Endothelial cell of umbilical vein (primary cell): ENCODE results near the gene TRAF1. TPM values are rescaled to one million over a fixed set of nuclear protein-coding genes. Genes with fewer than 3 reads are reported as not detected.

ENCODE experiments used
- BruUV-seq: library from RNA; stranded (reverse); fragments of 400-500 nt; replicated peaks from 2 replicates; lab custom pipeline; 2021; lab: Mats Ljungman, UMichigan
- CTCF ChIA-PET: fragments of 300-600, 350-600 bp; sonication (Branson Sonifier 250); formaldehyde crosslinking; loops from one replicate; lab custom pipeline; 2021; ENCODE audit warnings: antibody characterized with exemption, inconsistent platforms; lab: Charles Lee
- POLR2A ChIA-PET: fragments of 300-600, 350-600 bp; sonication (Branson Sonifier 250); formaldehyde crosslinking; loops from one replicate; lab custom pipeline; 2021; ENCODE audit warnings: antibody characterized with exemption, inconsistent platforms; lab: Charles Lee
- DNase-seq: peaks from one replicate; pipeline ENCODE4 v3.0.0-alpha.2; 2011; ENCODE audit warnings: low read depth, low spot score
- FAIRE-seq: peaks from 2 replicates; lab custom pipeline; 2011; peaks lifted over from hg19 to GRCh38; lab: Jason Lieb, UNC
- H2AFZ ChIP-seq: 2 replicates; pipeline ENCODE4 v1.6.0; 2012; ENCODE audit warnings: low read depth, low read length, control low read depth, inconsistent platforms
- H3K27ac ChIP-seq: 2 replicates; pipeline ENCODE4 v1.5.1; 2011; ENCODE audit warnings: low read depth, mild to moderate bottlenecking, control low read depth, low read length, moderate library complexity; ENCODE audit not compliant: insufficient read depth
- H3K27me3 ChIP-seq, 2 experiments: 2 replicates each; pipeline versions ENCODE4 v1.6.0 to v1.6.1; 2011; ENCODE audit warnings: low read length in 2 of 2, mixed read lengths in 1 of 2; ENCODE audit not compliant: control insufficient read depth in 2 of 2, insufficient read depth in 2 of 2
- H3K36me3 ChIP-seq, 2 experiments: 2 replicates in 1 of 2; 3 replicates in 1 of 2; pipeline ENCODE4 v1.5.1; 2011; ENCODE audit warnings: low read length in 2 of 2, mild to moderate bottlenecking in 1 of 2, moderate library complexity in 1 of 2; ENCODE audit not compliant: control insufficient read depth in 2 of 2, insufficient read depth in 2 of 2; ENCODE audit errors: extremely low read depth in 1 of 2
- H3K4me1 ChIP-seq: 3 replicates; pipeline ENCODE4 v1.5.1; 2011; ENCODE audit warnings: mild to moderate bottlenecking, low read length; ENCODE audit not compliant: control insufficient read depth, insufficient read depth; ENCODE audit errors: extremely low read depth
- H3K4me2 ChIP-seq: 2 replicates; pipeline ENCODE4 v1.6.1; 2011; ENCODE audit warnings: low read length, control low read depth, mixed read lengths; ENCODE audit not compliant: insufficient read depth
- H3K4me3 ChIP-seq, 3 experiments: fragments of 200-600 bp in 1 of 3; sonication (generic), shearing (Covaris generic) in 1 of 3; replicated peaks in 1 of 3; 2 replicates each; pipeline ENCODE4 v1.5.1; 2011 to 2016; ENCODE audit warnings: control low read depth in 3 of 3, low read length in 3 of 3, mild to moderate bottlenecking in 2 of 3, inconsistent platforms in 1 of 3, low read depth in 1 of 3, moderate library complexity in 1 of 3; ENCODE audit not compliant: insufficient read depth in 1 of 3
- H3K79me2 ChIP-seq: 2 replicates; pipeline ENCODE4 v1.6.0; 2012; ENCODE audit warnings: low read length, inconsistent platforms; ENCODE audit not compliant: control insufficient read depth, insufficient read depth
- H3K9ac ChIP-seq: replicated peaks from 2 replicates; pipeline ENCODE3; 2011; ENCODE audit warnings: low read length, control low read depth; ENCODE audit not compliant: insufficient read depth; ENCODE audit errors: extremely low read depth
- H3K9me1 ChIP-seq: replicated peaks from 3 replicates; pipeline ENCODE4 v1.6.0; 2011; ENCODE audit warnings: mild to moderate bottlenecking, low read length; ENCODE audit not compliant: control insufficient read depth, insufficient read depth; ENCODE audit errors: extremely low read depth
- H3K9me3 ChIP-seq: replicated peaks from 2 replicates; pipeline ENCODE4 v1.5.1; 2012; ENCODE audit warnings: low read length, inconsistent platforms; ENCODE audit not compliant: control insufficient read depth, insufficient read depth
- H4K20me1 ChIP-seq: replicated peaks from 2 replicates; pipeline ENCODE3; 2011; ENCODE audit warnings: mild to moderate bottlenecking, low read length; ENCODE audit not compliant: control insufficient read depth, insufficient read depth; ENCODE audit errors: extremely low read depth
- EZH2 ChIP-seq: IDR thresholded peaks from 2 replicates; pipeline ENCODE4 v1.6.1; 2012; ENCODE audit warnings: borderline replicate concordance, low read depth, mild to moderate bottlenecking, moderate library complexity, low read length, inconsistent platforms; ENCODE audit not compliant: severe bottlenecking
- FOS ChIP-seq: IDR thresholded peaks from 2 replicates; pipeline ENCODE4 v1.6.1; 2011; ENCODE audit warnings: mild to moderate bottlenecking, low read length, moderate library complexity, borderline replicate concordance; ENCODE audit not compliant: insufficient read depth
- GATA2 ChIP-seq: IDR thresholded peaks from 2 replicates; pipeline ENCODE4 v1.7.0; 2011; ENCODE audit warnings: low read depth, mild to moderate bottlenecking, moderate library complexity, mixed read lengths, low read length; ENCODE audit not compliant: insufficient read length, insufficient read depth
- JUN ChIP-seq: IDR thresholded peaks from 2 replicates; pipeline ENCODE4 v1.6.1; 2011; ENCODE audit warnings: borderline replicate concordance, low read depth; ENCODE audit not compliant: insufficient read length, insufficient read depth
- MYC ChIP-seq: IDR thresholded peaks from one replicate; pipeline ENCODE4 v1.6.1; 2011; ENCODE audit warnings: mild to moderate bottlenecking, low read depth, low read length
- POLR2A ChIP-seq: IDR thresholded peaks from 2 replicates; pipeline ENCODE4 v1.6.1; 2012; ENCODE audit warnings: low read depth, mild to moderate bottlenecking, control low read depth, low read length
- POLR2AphosphoS5 ChIP-seq: IDR thresholded peaks from 2 replicates; pipeline ENCODE4 v1.6.1; 2012; ENCODE audit warnings: low read depth, mild to moderate bottlenecking, control low read depth, low read length, moderate library complexity; ENCODE audit not compliant: insufficient read depth
- dilution Hi-C: fragments of 300-500 bp; cut with MboI; formaldehyde crosslinking; loops from one replicate; pipeline ENCODE4 v1.15.0; 2019; ENCODE audit warnings: low sequenced_read_pairs; ENCODE audit not compliant: extremely low pct_ligation_motif_present
- intact Hi-C: fragments of 100-400 bp; cut with micrococcal nuclease; formaldehyde crosslinking; loops from one replicate; pipeline ENCODE4 v1.10.0; 2022
- polyA plus RNA-seq, 4 experiments: library from polyadenylated mRNA; depleted of rRNA in 3 of 4; stranded (reverse) in 3 of 4; unstranded in 1 of 4; fragments of >200 nt; gene quantifications; 2 replicates each; pipeline versions ENCODE4 v1.2.1 to v1.2.3, GENCODE V29; 2011 to 2012; ENCODE audit warnings: missing spikeins in 1 of 4
- total RNA-seq: library from RNA; stranded (reverse); gene quantifications from 2 replicates; pipeline ENCODE4 v1.2.3, GENCODE V29; 2021
- TF ChIP-seq, protein P1 (sequence below), 2 donors: IDR thresholded peaks; 1 replicate in 1 of 2; 2 replicates in 1 of 2; pipeline ENCODE4 v1.5.1; 2011; ENCODE audit warnings: low read length in 2 of 2, mild to moderate bottlenecking in 2 of 2, moderate library complexity in 2 of 2, control low read depth in 1 of 2, inconsistent platforms in 1 of 2, low read depth in 1 of 2; ENCODE audit not compliant: insufficient read depth in 1 of 2; ENCODE audit errors: extremely low read depth in 1 of 2
- TF ChIP-seq, protein P2 (sequence below): IDR thresholded peaks from 2 replicates; pipeline ENCODE4 v1.6.1; 2011; ENCODE audit not compliant: insufficient read depth, insufficient read length

Gene TRAF1
- total and polyA plus RNA-seq, 2 donors (not counting 3 experiments of a cell fraction or from before 2014, with no cell fraction given): 2.0 to 2.6 TPM

DNA sequence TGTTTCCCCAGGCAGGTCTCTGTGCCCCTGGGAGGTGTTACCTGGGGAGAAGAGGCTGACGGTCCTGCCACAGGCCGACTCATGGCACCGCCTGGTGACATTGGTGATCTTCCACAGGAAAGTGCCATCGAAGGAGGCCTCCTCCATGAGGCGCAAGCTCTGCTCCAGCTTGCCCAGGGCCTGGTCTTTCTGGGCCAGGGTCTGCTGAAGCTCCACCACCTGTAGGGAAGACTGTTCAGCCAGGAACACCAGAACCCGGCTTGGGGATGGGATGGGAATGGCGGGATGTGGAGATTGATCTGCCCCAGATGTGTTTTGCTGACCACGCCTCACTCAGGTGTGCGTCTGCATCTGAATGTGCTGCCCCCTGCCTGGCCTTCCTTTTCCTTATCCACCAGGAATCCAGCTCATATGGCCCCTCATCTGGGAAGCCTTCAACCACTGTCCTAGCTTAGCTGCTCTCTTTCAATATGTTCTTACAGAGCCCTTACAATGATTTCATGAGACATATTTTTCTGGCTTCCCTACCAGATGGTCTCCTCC, 15.2 kb downstream of the TRAF1 start:
- no TSS peak for BruUV-seq

More for the DNA sequence above, 15.2 kb downstream of the TRAF1 start:
- DNase-seq: no peak
- Histone ChIP-seq H3K9me3 (no peaks in the 10 kb centered on the region), H3K9ac (no peak overlapping the region), H4K20me1 (no peaks in the 10 kb centered on the region), H3K9me1 (no peaks in the 10 kb centered on the region), H3K79me2 (no peaks in the 10 kb centered on the region), H3K36me3 (no peaks in the 10 kb centered on the region), H3K27ac (no peak overlapping the region), H3K4me1 (peaks cover 6% of the 10 kb centered on the region), H3K4me3 (no peak overlapping the region), H3K27me3 (no peaks in the 10 kb centered on the region), H3K4me2 (no peak overlapping the region), H2AFZ (no peak overlapping the region)
- ChIA-PET POLR2A (no interaction called here), CTCF (interaction anchor here (0.9 kb wide), 2 partner anchors 19 to 312 kb away, joined by 3 to 4 read pairs; no protein-coding TSS in a partner anchor)
- dilution Hi-C loops: no loop called here
- TF ChIP-seq POLR2A: no peak
- no peak for TF ChIP-seq GATA2
- TF ChIP-seq, protein P1, sequence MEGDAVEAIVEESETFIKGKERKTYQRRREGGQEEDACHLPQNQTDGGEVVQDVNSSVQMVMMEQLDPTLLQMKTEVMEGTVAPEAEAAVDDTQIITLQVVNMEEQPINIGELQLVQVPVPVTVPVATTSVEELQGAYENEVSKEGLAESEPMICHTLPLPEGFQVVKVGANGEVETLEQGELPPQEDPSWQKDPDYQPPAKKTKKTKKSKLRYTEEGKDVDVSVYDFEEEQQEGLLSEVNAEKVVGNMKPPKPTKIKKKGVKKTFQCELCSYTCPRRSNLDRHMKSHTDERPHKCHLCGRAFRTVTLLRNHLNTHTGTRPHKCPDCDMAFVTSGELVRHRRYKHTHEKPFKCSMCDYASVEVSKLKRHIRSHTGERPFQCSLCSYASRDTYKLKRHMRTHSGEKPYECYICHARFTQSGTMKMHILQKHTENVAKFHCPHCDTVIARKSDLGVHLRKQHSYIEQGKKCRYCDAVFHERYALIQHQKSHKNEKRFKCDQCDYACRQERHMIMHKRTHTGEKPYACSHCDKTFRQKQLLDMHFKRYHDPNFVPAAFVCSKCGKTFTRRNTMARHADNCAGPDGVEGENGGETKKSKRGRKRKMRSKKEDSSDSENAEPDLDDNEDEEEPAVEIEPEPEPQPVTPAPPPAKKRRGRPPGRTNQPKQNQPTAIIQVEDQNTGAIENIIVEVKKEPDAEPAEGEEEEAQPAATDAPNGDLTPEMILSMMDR (IDR thresholded peaks at IDR 0.05; ENCODE audit: extremely low read depth in 1 of 2, insufficient read depth in 1 of 2, low read depth in 1 of 2, low read length in 2 of 2): no peak
- no peak for TF ChIP-seq MYC
- TF ChIP-seq EZH2: no peak
- TF ChIP-seq FOS: no peak
- TF ChIP-seq, protein P2, sequence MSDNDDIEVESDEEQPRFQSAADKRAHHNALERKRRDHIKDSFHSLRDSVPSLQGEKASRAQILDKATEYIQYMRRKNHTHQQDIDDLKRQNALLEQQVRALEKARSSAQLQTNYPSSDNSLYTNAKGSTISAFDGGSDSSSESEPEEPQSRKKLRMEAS: no peak
- TF ChIP-seq POLR2AphosphoS5: no peak
- no peak for TF ChIP-seq JUN
- FAIRE-seq: no peak
- intact Hi-C loops: no loop called here
